ENCODE measurements around the gene ATL3. TPM values are rescaled to one million over a fixed set of nuclear protein-coding genes. Genes with fewer than 3 reads are reported as not detected.

Gene ATL3
- total and polyA plus RNA-seq, 2 of the 4 experiments (the other 2 are of a cell fraction) = 19.9 to 131 TPM

GRCh38 chr11:63635762-63636465, 35.3 kb downstream of the ATL3 start:
- H3K27ac ChIP-seq (ENCODE audit: insufficient read depth, low read length) = no peak overlapping the region
- H3K18ac ChIP-seq (ENCODE audit: low read depth, low read length) = no peak overlapping the region
- H3K9me3 ChIP-seq (ENCODE audit: control insufficient read depth, insufficient read depth, low read length) = no peaks in the 10 kb centered on the region
- intact Hi-C loops (cut with micrococcal nuclease) = loop anchor here (1.0 kb wide), 1 partner anchor 157 kb away; no protein-coding TSS in a partner anchor
- TF ChIP-seq RAD21 (IDR thresholded peaks at IDR 0.05; ENCODE audit: low read length) (peak; percentile 91), CTCF (conservative IDR thresholded peaks at IDR 0.05; ENCODE audit: low read depth, low read length) (peak; percentile 84), POLR2A (IDR thresholded peaks at IDR 0.05; ENCODE audit: low read depth, low read length) (0 out of 2 replicates have a peak, but pooled peaks have one; percentile 31), SMC3 (IDR thresholded peaks at IDR 0.05; ENCODE audit: low read depth, low read length) (peak; percentile 96), NFE2L2 (IDR thresholded peaks at IDR 0.05; ENCODE audit: low read depth, low read length) (no peak)
- no peak overlapping the region for H2BK15ac ChIP-seq (ENCODE audit: low read depth, low read length)
- no peaks in the 10 kb centered on the region for H3K9me1 ChIP-seq (ENCODE audit: insufficient read depth, low read length)
- H3K27me3 ChIP-seq (ENCODE audit: control insufficient read depth, insufficient read depth, low read length) = no peaks in the 10 kb centered on the region
- no peak overlapping the region for H2BK120ac ChIP-seq (ENCODE audit: low read depth, low read length)
- H2AK9ac ChIP-seq (replicated peaks; ENCODE audit: low read depth, low read length, poor library complexity) = no peak overlapping the region
- no peak overlapping the region for H3K4ac ChIP-seq (ENCODE audit: low read depth, low read length)
- H3K56ac ChIP-seq (ENCODE audit: extremely low read depth, insufficient read depth, low read length) = no peak overlapping the region
- no peak overlapping the region for H4K8ac ChIP-seq (ENCODE audit: low read depth in 2 of 2, low read length in 2 of 2)
- H3K9ac ChIP-seq (ENCODE audit: low read depth, low read length) = no peak overlapping the region
- dilution Hi-C loops (cut with HindIII; ENCODE audit: low sequenced_read_pairs, unreplicated experiment) = no loop called here
- POLR2A ChIA-PET (ENCODE audit: unreplicated experiment) = no interaction called here
- peaks cover 3% of the 10 kb centered on the region; the same call in 1 of the 2 replicates for H4K20me1 ChIP-seq (ENCODE audit: insufficient read depth, low read length)
- H3K36me3 ChIP-seq (ENCODE audit: control insufficient read depth, insufficient read depth, low read length) = peaks cover 33% of the 10 kb centered on the region
- in situ Hi-C loops (cut with MboI; ENCODE audit: low sequenced_read_pairs) = loop anchor here (5.0 kb wide), 1 partner anchor 159 kb away; no protein-coding TSS in a partner anchor
- H3K23ac ChIP-seq (ENCODE audit: low read depth, low read length) = no peak overlapping the region
- no peak overlapping the region for H4K5ac ChIP-seq (ENCODE audit: low read depth, low read length)
- H2BK5ac ChIP-seq (ENCODE audit: low read depth, low read length, poor library complexity, severe bottlenecking) = no peak overlapping the region
- H2AK5ac ChIP-seq (ENCODE audit: low read depth, low read length) = peak overlapping the region; percentile 20; the same call in 1 of the 2 replicates
- H3K4me3 ChIP-seq (ENCODE audit: insufficient read depth, low read depth, low read length) = no peak overlapping the region
- BruUV-seq (replicated peaks) = no TSS peak
- H4K91ac ChIP-seq (ENCODE audit: insufficient read depth, low read depth, low read length) = no peak overlapping the region
- ATAC-seq (ENCODE audit: low read depth) (peak; percentile 94), DNase-seq (peak; percentile 63)
- H2BK20ac ChIP-seq (ENCODE audit: low read depth, low read length) = no peak overlapping the region
- peaks cover 0 to 11% of the 10 kb centered on the region in 2 experiments; a peak in 2 of 4 replicates for H3K79me1 ChIP-seq (ENCODE audit: low read depth in 1 of 2, low read length in 2 of 2)
- WGBS, 2 experiments (ENCODE audit: extremely low coverage in 2 of 2, insufficient read length in 1 of 2) = 67% methylated on average over 3 of the region's 10 CpGs; no CpG with 5 or more reads in 1 of the 2 experiments
- no peaks in the 10 kb centered on the region for H3K4me1 ChIP-seq (ENCODE audit: control insufficient read depth, insufficient read depth, low read length)
- CTCF ChIA-PET = interaction anchor here (0.6 to 1.3 kb wide), 4 partner anchors 9 to 157 kb away, joined by 3 to 15 read pairs (median 3); partner anchors contain the start of gene PLAAT5
- H3K4me2 ChIP-seq (ENCODE audit: low read depth, low read length) = no peak overlapping the region
- H3K14ac ChIP-seq (replicated peaks; ENCODE audit: low read depth, low read length) = no peak overlapping the region
- H2AFZ ChIP-seq (replicated peaks; ENCODE audit: low read length, poor library complexity) = peak overlapping the region; percentile 68
